GM12891 (cell line): ENCODE data around the gene SLC1A2.

Experiments used
- PAX5 ChIP-seq: IDR thresholded peaks from 2 replicates; pipeline ENCODE4 v1.6.1; 2011; ENCODE audit warnings: low read length, moderate library complexity, mild to moderate bottlenecking; ENCODE audit not compliant: insufficient read depth, severe bottlenecking
- POLR2A ChIP-seq: IDR thresholded peaks from 2 replicates; pipeline ENCODE4 v1.6.1; 2011; ENCODE audit warnings: low read depth, low read length, control low read depth
- POLR2AphosphoS5 ChIP-seq: IDR thresholded peaks from 2 replicates; pipeline ENCODE4 v1.6.1; 2011; ENCODE audit warnings: low read depth, low read length, control low read depth
- POU2F2 ChIP-seq: IDR thresholded peaks from 2 replicates; pipeline ENCODE4 v1.6.1; 2011; ENCODE audit warnings: low read depth, mild to moderate bottlenecking, control low read depth, low read length, moderate library complexity
- SPI1 ChIP-seq: IDR thresholded peaks from 2 replicates; pipeline ENCODE4 v1.6.1; 2011; ENCODE audit warnings: low read depth, low read length, control low read depth
- TAF1 ChIP-seq: IDR thresholded peaks from 2 replicates; pipeline ENCODE4 v1.6.1; 2011; ENCODE audit warnings: low read depth, low read length, control low read depth

- no peak for TF ChIP-seq POLR2A
- TF ChIP-seq POLR2AphosphoS5, result no peak
- no peak for TF ChIP-seq TAF1
- no peak for TF ChIP-seq POU2F2
- no peak for TF ChIP-seq PAX5
- TF ChIP-seq SPI1, result no peak
These were observed 129.5 kb downstream of the SLC1A2 start for GRCh38 chr11:35289821-35290220.
